ENCODE measurements around the gene GFM1.

The GFM1 gene

GRCh38 chr3:158728851-158729250 lies 84.5 kb downstream of the GFM1 start:
- DNase-seq: no peak

DNA sequence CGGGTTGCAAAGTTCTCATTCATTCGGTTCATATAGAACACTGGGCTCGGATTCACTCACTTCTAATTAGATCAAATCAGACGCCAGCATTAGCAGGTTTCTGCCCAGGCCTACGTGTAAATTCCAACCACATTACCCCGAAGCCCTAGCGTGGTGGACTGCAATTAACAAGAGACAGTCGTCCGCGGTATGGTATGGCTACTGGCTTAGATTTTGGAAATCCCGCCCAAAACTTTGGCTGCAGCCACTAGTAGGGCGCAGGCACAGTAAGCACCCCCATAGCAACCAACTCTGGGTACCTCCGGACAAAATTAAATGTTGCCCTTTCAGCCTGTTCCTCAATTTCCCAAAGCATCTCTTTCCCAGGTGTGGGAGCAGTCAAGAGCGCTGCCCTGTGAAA lies 87.2 kb downstream of the GFM1 start:
- no peak for DNase-seq

DNA sequence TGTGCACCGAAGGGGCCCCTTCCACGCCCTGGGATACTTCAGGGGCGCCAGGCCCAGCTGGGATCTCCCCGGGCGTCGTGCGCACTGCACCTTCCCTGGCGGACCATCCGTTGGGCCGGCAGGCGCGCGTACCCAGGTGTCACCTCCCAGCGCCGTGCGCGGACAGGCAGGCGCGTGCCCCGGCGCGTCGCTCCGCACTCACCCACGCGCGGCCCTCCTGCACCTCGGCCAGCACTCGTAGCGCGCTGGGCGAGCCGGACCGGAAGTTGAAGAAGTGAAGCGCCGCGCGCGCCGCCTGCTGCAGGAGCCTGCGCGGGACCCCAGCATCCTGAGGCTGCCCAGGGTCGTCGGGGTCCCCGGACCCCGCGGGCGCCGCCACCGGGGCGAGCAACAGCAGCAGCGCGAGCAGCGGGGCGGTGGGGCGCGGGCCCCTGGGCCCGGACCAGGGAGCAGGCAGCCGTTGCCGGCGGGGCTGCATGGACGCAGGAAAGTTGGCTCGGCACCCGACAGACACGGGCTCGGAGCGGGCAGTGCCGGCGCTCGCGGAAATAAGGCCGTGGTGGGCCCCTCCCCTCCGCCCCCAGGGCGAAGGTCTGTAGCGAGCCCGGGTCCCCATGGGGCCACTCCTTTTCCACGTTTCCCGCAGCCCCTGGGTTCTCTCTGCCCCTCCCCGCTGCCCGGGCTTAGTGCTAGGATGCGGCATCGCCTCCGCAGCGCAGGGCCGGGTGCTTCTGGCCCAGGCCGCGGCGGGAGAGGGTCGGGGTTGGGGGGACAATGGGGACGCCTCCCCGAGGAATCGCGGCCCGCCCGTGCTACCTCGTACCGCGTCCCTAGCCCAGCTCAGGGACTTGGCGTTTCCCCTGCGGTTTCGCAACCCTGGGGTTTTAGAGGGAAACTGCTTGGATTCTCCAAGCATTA lies 87.9 kb downstream of the GFM1 start, which contains the start of gene RARRES1:
RARRES1 (minus strand) TSS at position 520 of the 918 bp plus-strand sequence; CDS start at position 478, 42 bp downstream.
- DNase-seq: peak in 1 of 2 donors; percentile 25

DNA sequence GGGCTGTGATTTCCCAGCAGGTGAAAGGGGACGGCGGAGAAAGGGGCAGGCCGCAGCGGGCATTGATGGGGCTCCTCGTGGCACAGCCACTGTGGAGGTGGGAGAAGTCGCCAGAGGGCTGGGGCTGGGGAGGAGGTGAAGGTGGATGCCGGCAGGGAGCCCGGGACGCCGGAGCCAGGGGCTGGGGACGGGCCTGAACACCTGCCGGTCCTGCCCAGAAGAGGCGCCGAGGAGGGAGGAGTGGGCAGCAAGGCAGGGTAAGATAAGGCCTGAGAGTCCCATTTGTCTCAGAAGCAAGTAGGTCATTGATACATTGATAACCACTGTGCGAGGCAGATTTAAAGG lies 88.5 kb downstream of the GFM1 start:
- no peak for DNase-seq

- DNase-seq: no peak
These were observed 89.3 kb downstream of the GFM1 start for GRCh38 chr3:158733656-158734055.

DNA sequence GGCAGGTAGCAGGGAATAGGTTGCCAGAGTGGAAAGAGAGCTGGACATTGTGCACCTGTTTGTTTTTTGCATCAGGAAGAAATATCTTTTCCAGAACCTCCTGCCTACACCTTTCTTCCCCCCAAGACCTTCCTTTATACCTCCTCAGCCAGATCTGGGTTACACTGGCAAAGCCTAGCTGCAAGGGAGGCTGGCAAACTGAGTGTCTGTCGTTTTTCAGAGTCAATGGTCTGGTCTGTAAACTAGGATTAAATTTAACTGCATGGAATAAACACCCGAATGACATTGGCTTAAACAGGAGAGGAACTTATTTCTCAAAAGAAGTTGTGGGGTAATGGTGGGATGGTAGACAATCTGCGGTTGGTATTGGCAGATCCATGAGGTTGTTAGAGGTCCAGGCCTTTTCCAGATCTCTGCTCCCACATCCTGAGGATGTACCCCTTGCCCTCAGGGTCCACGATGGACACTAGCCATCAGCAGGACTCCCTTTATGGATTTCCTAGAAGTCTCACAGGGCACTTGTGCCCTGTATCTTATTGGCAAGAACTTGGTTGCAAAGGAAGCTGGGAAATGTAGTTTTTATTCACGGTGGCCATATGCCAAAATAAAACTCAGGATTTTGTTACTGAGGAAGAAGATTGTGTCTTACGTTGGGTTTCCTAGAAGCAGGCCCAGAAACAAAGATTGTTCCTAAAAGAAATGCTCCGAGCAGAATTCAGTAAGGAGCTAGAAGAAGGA lies 91.1 kb downstream of the GFM1 start:
- DNase-seq: no peak

DNA sequence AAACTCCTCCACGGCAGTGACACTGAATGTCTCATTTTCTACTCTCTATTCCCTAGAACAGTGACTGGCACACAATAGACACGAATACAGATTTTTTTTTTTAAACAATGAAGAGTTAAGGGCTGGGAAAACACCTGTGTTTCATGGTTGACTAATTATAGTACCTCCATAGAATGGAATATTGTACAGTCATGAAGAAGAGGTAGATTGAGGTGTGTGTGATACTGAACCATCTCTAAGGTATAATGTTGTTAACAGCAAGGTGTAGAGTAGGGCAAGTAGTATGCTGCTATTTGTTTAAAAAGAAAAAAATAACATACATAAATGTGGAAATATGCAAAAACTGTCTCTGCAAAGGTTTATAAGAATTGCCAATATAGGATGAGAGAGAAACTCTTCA lies 93.1 kb downstream of the GFM1 start:
- DNase-seq: no peak

- no peak for DNase-seq
These were observed 93.8 kb downstream of the GFM1 start for GRCh38 chr3:158737976-158738615.

GRCh38 chr3:158738653-158739052 lies 94.3 kb downstream of the GFM1 start:
- DNase-seq: no peak

GRCh38 chr3:158739078-158739477 lies 94.8 kb downstream of the GFM1 start:
- no peak for DNase-seq

DNA sequence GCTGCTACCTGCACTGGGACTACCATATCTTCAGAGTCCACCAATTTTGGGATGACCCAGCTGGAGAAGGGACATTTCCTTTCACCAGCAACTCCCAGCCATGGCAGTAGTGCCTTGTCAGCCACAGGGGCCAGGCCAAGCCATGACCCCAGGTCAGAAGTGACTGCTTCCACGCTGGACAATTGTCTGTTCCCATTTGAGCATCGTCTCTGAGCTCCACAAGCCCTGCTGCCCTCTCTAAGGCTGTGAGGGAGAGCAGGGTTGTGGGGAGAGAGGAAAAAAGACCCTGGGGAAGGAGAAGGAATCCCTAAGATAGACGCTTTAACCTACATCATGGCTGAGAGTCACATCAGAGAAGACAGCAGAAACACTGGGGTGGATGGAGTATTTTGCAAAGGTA lies 95.3 kb downstream of the GFM1 start:
- no peak for DNase-seq
